ENCODE results near the gene VCL. TPM values are rescaled to one million over a fixed set of nuclear protein-coding genes. Genes with fewer than 3 reads are reported as not detected.

Gene VCL
- total and polyA plus RNA-seq, 4 donors: 31.6 to 499 (median 229) TPM

DNA sequence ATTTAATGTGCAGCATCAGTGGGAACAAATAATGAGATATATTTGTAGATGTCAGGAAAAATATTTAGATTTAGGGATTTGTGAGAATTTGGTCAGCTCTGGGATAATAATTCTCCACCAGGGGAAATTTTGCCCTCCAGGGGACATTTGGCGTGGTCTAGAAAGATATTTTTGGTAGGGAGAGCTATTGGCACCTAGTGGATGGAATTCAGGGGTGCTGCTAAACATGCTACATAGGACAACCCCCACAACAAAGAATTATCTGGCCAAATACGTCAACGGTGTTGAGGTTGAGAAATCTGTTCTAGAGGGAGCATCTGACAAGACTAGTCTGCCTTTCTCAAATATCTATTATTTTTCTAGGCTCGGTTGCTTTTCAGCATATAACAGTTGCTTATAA is 155.2 kb downstream of the VCL start:
- no peak overlapping the region for H3K4me3 ChIP-seq (ENCODE audit: low read length in 2 of 2)
- no peak overlapping the region for H3K27ac ChIP-seq (ENCODE audit: low read depth in 1 of 2, low read length in 2 of 2)
- H3K9me3 ChIP-seq (ENCODE audit: control insufficient read depth, low read length): no peaks in the 10 kb centered on the region
- H3K36me3 ChIP-seq (ENCODE audit: control insufficient read depth in 1 of 2, insufficient read depth in 2 of 2, low read length in 1 of 2): no peaks in the 10 kb centered on the region
- no peaks in the 10 kb centered on the region for H3K27me3 ChIP-seq (ENCODE audit: control insufficient read depth in 1 of 2, insufficient read depth in 2 of 2, low read length in 1 of 2)
- 5 to 15% methylated on average over 4 of the region's 4 CpGs for WGBS, 2 donors
- no peak for ATAC-seq (ENCODE audit: low FRiP score)
- peaks cover 0 to 1% of the 10 kb centered on the region in 2 donors for H3K4me1 ChIP-seq (ENCODE audit: control insufficient read depth in 1 of 2, insufficient read depth in 2 of 2, low read length in 2 of 2)
- no peak for DNase-seq
- intact Hi-C loops (cut with DNase I): no loop called here

DNA sequence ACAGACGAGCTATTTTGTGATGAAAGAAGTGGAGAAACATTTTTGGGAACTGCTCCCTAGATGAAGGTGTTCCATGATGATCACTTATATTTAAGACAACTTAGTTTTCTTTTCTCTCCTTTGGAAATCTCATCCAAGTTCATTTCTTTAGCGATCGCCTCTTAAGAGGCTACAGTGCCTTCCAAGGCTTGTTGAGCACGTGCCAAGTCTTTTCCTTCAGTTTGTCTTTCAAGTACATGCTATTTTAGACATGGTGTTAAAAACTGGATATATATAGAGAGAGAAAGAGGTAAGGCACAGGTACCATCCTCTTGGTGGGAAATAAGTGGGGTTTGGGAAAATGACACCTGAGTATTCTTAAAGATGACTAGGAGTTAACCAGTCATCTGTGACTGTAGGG is 155.8 kb downstream of the VCL start:
- H3K9me3 ChIP-seq (ENCODE audit: control insufficient read depth, low read length): no peaks in the 10 kb centered on the region
- no peaks in the 10 kb centered on the region for H3K4me1 ChIP-seq (ENCODE audit: control insufficient read depth in 1 of 2, insufficient read depth in 2 of 2, low read length in 2 of 2)
- intact Hi-C loops (cut with DNase I): no loop called here
- ATAC-seq (ENCODE audit: low FRiP score) (no peak), DNase-seq (no peak)
- WGBS, 2 donors: 11 to 20% methylated on average over 4 of the region's 4 CpGs
- H3K27ac ChIP-seq (ENCODE audit: low read depth in 1 of 2, low read length in 2 of 2): no peak overlapping the region
- no peaks in the 10 kb centered on the region for H3K27me3 ChIP-seq (ENCODE audit: control insufficient read depth in 1 of 2, insufficient read depth in 2 of 2, low read length in 1 of 2)
- H3K36me3 ChIP-seq (ENCODE audit: control insufficient read depth in 1 of 2, insufficient read depth in 2 of 2, low read length in 1 of 2): no peaks in the 10 kb centered on the region
- no peak overlapping the region for H3K4me3 ChIP-seq (ENCODE audit: low read length in 2 of 2)

DNA sequence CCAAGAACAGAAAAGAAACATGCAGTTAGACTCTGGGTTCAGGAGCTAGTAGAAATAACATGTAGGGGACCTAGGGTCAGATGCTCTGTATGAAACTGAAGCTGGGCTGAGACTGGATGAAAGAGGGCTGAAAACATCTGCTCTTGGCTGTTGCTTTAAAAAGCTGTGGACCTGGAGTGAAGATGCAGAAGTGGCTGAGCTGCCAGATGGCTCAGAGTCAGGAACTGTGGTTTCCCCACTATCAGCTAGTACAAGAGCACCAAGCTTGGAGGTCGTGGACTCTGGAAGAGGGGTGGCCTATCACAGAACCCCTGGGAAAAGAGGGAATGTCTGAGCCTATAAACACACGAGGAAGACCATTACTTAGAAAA is 159.0 kb downstream of the VCL start:
- intact Hi-C loops (cut with DNase I): no loop called here
- DNase-seq (no peak), ATAC-seq (ENCODE audit: low FRiP score) (no peak)
- Histone ChIP-seq H3K27me3 (ENCODE audit: control insufficient read depth in 1 of 2, insufficient read depth in 2 of 2, low read length in 1 of 2) (no peaks in the 10 kb centered on the region), H3K27ac (ENCODE audit: low read depth in 1 of 2, low read length in 2 of 2) (no peak overlapping the region), H3K36me3 (ENCODE audit: control insufficient read depth in 1 of 2, insufficient read depth in 2 of 2, low read length in 1 of 2) (no peaks in the 10 kb centered on the region), H3K4me3 (ENCODE audit: low read length in 2 of 2) (no peak overlapping the region), H3K4me1 (ENCODE audit: control insufficient read depth in 1 of 2, insufficient read depth in 2 of 2, low read length in 2 of 2) (no peaks in the 10 kb centered on the region), H3K9me3 (ENCODE audit: control insufficient read depth, low read length) (no peaks in the 10 kb centered on the region)
- WGBS, 2 donors: 39 to 52% methylated on average over 2 of the region's 2 CpGs

DNA sequence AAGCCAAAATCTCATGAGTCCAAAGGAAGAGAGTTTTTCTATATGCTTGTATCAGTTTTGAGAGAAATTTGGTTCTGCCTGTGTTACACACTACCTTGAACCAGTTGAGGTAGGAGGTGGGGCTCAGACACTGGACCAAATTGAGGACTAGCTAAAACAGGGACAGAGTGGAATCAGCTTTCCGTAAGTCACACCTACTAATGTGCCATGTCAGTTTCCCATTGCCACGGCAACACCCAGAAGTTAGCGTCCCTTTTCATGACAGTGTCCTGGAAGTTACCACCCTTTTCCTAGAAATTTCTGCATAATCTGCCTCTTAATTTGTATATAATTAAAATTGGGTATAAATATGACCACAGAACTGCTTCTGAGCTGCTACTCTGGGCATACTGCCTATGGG is 162.1 kb downstream of the VCL start:
- WGBS, 2 donors: 94 to 98% methylated on average over 3 of the region's 3 CpGs
- DNase-seq (no peak), ATAC-seq (ENCODE audit: low FRiP score) (no peak)
- Histone ChIP-seq H3K27me3 (ENCODE audit: control insufficient read depth in 1 of 2, insufficient read depth in 2 of 2, low read length in 1 of 2) (no peaks in the 10 kb centered on the region), H3K36me3 (ENCODE audit: control insufficient read depth in 1 of 2, insufficient read depth in 2 of 2, low read length in 1 of 2) (no peaks in the 10 kb centered on the region), H3K27ac (ENCODE audit: low read depth in 1 of 2, low read length in 2 of 2) (no peak overlapping the region), H3K4me1 (ENCODE audit: control insufficient read depth in 1 of 2, insufficient read depth in 2 of 2, low read length in 2 of 2) (no peaks in the 10 kb centered on the region), H3K4me3 (ENCODE audit: low read length in 2 of 2) (no peak overlapping the region), H3K9me3 (ENCODE audit: control insufficient read depth, low read length) (no peaks in the 10 kb centered on the region)
- intact Hi-C loops (cut with DNase I): no loop called here

DNA sequence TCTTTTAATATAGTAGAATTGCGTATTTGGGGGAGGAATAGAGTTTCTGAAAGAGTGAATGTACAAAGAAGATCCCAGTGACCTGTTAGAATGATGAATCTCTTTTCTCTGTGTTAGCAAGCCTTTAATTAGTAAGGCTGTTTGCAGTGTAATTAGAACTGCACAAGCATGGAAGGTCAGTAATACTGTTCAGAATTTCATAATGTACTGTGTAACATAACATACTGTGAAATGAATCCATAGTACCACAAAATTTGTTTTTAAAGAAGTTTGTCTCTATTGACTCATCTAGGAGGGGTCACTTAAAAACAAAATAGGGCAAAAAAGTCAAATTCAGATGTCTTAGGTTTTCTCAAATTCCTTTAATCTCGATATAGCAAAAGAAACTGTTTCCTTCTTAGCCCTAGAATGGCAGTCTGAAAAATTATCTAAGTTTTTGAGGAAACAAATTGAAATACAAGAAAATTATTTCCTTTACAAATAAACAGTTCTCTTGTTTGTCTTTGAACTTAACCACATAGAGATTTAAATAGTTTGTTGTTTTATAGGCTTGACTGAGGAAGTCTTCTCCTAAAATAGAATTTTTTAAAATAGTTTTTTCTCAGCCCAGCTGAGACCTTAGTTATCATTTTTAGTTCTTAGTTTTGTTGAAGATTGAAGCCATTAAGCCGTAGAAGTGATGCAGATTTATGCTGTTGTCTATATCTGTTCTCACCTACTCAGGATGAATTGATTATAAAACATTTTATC is 165.6 kb downstream of the VCL start:
- Histone ChIP-seq H3K27ac (ENCODE audit: low read depth in 1 of 2, low read length in 2 of 2) (no peak overlapping the region), H3K4me1 (ENCODE audit: control insufficient read depth in 1 of 2, insufficient read depth in 2 of 2, low read length in 2 of 2) (no peaks in the 10 kb centered on the region), H3K4me3 (ENCODE audit: low read length in 2 of 2) (no peak overlapping the region), H3K36me3 (ENCODE audit: control insufficient read depth in 1 of 2, insufficient read depth in 2 of 2, low read length in 1 of 2) (no peaks in the 10 kb centered on the region), H3K9me3 (ENCODE audit: control insufficient read depth, low read length) (no peaks in the 10 kb centered on the region), H3K27me3 (ENCODE audit: control insufficient read depth in 1 of 2, insufficient read depth in 2 of 2, low read length in 1 of 2) (no peaks in the 10 kb centered on the region)
- WGBS, 2 donors: 39 to 41% methylated on average over 3 of the region's 3 CpGs
- intact Hi-C loops (cut with DNase I): no loop called here
- DNase-seq: no peak
- no peak for ATAC-seq (ENCODE audit: low FRiP score)

DNA sequence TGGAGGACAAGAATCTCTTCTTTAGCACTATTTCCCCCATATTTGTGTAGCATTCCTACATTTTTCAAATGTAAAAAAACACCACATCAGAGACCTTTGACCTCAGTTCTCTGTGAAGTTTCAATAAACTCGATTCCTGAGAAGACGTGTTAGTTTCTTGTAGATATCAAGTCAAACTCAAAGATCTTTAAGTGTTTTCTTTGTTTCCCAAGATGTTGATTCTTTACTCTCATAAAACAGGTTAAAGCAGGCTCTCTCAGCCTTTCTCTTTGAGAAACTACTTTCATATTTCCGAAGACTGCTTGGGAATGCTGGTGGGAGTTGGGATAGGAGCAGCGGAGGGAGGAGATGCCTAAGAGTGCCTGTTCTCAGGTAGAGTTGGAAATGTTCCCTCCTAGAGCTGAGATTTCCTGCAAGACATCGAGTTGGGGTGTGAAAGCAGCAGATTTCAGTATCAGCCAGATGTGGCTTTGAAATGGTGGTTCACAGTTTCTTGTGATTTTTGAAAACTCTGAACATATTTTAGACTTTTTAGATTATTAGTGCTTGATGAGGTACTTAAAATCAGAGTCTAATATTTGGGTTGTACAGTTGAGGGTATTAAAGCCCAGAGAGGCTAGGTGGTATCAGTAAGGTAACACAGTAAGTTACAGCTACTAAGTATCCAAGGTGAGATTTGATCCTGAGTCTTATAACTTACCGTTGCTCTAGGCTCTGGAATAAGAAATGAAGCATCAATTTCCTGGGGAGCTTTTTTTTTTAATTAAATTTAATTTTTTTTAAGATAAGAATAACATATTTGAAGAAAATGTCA is 167.0 kb downstream of the VCL start:
- no peaks in the 10 kb centered on the region for H3K9me3 ChIP-seq (ENCODE audit: control insufficient read depth, low read length)
- H3K27me3 ChIP-seq (ENCODE audit: control insufficient read depth in 1 of 2, insufficient read depth in 2 of 2, low read length in 1 of 2): no peaks in the 10 kb centered on the region
- ATAC-seq (ENCODE audit: low FRiP score) (no peak), DNase-seq (no peak)
- 70 to 71% methylated on average over 6 of the region's 6 CpGs for WGBS, 2 donors
- H3K4me3 ChIP-seq (ENCODE audit: low read length in 2 of 2): no peak overlapping the region
- no peak overlapping the region for H3K27ac ChIP-seq (ENCODE audit: low read depth in 1 of 2, low read length in 2 of 2)
- H3K4me1 ChIP-seq (ENCODE audit: control insufficient read depth in 1 of 2, insufficient read depth in 2 of 2, low read length in 2 of 2): no peaks in the 10 kb centered on the region
- intact Hi-C loops (cut with DNase I): no loop called here
- no peaks in the 10 kb centered on the region for H3K36me3 ChIP-seq (ENCODE audit: control insufficient read depth in 1 of 2, insufficient read depth in 2 of 2, low read length in 1 of 2)

DNA sequence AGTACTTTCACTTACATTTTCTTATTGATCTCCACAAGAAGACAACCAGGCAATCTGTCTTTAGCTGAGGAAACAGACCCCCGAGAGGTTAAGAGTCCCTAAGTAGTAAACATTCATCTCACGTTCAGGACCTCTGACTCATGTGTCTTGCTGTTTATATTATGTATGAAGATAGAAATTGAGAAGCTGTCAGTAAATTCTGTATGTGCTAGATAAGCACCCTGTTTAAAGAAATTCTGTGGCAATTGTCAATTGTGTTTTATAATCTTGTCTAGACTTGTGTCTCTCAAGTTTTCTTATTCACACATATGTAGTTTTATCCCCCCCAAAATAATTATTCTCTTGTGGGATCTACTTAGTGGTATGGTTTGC is 167.6 kb downstream of the VCL start:
- DNase-seq: no peak
- WGBS, 2 donors: 50 to 52% methylated on average over 2 of the region's 2 CpGs
- H3K9me3 ChIP-seq (ENCODE audit: control insufficient read depth, low read length): no peaks in the 10 kb centered on the region
- H3K27me3 ChIP-seq (ENCODE audit: control insufficient read depth in 1 of 2, insufficient read depth in 2 of 2, low read length in 1 of 2): no peaks in the 10 kb centered on the region
- H3K36me3 ChIP-seq (ENCODE audit: control insufficient read depth in 1 of 2, insufficient read depth in 2 of 2, low read length in 1 of 2): no peaks in the 10 kb centered on the region
- no peak for ATAC-seq (ENCODE audit: low FRiP score)
- no peak overlapping the region for H3K4me3 ChIP-seq (ENCODE audit: low read length in 2 of 2)
- intact Hi-C loops (cut with DNase I): no loop called here
- no peaks in the 10 kb centered on the region for H3K4me1 ChIP-seq (ENCODE audit: control insufficient read depth in 1 of 2, insufficient read depth in 2 of 2, low read length in 2 of 2)
- H3K27ac ChIP-seq (ENCODE audit: low read depth in 1 of 2, low read length in 2 of 2): no peak overlapping the region

DNA sequence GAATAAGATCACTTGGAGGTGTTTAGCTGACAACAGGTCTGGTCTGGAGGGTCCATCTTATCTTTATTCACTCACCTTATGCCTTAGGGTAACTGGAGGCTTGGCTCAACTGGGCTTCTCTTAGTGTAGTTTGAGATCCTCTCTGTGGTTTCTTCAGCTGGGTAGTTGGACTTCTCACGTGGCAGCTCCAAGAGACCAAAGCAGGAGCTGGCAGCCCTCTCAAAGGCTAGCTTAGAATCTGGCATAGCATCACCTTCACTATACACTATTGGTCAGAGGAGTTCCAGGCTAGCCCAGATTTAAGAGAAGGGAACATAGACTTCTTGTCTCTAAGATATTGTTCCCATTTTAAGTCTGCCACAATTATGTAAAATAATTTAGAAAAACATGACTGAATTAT is 169.5 kb downstream of the VCL start:
- H3K4me1 ChIP-seq (ENCODE audit: control insufficient read depth in 1 of 2, insufficient read depth in 2 of 2, low read length in 2 of 2): no peaks in the 10 kb centered on the region
- ATAC-seq (ENCODE audit: low FRiP score): no peak
- no peaks in the 10 kb centered on the region for H3K36me3 ChIP-seq (ENCODE audit: control insufficient read depth in 1 of 2, insufficient read depth in 2 of 2, low read length in 1 of 2)
- no peaks in the 10 kb centered on the region for H3K27me3 ChIP-seq (ENCODE audit: control insufficient read depth in 1 of 2, insufficient read depth in 2 of 2, low read length in 1 of 2)
- WGBS, 2 donors: 7 to 14% methylated on average over 1 of the region's 1 CpG
- no peak overlapping the region for H3K4me3 ChIP-seq (ENCODE audit: low read length in 2 of 2)
- no peak overlapping the region for H3K27ac ChIP-seq (ENCODE audit: low read depth in 1 of 2, low read length in 2 of 2)
- intact Hi-C loops (cut with DNase I): no loop called here
- no peak for DNase-seq
- no peaks in the 10 kb centered on the region for H3K9me3 ChIP-seq (ENCODE audit: control insufficient read depth, low read length)
